MM.1S (cell line): ENCODE data around the gene CSNK1E.
"Not testable (repeated sequence)": the region's sequence is repeated elsewhere in the genome, so short reads cannot be mapped to it uniquely, and the experiment has no call there.

Source experiments
- DNase-seq: peaks from one replicate; pipeline ENCODE4 v3.0.0-alpha.2; 2015
- H2AFZ ChIP-seq: fragments of 300-600 bp; sonication (generic); 2 replicates; pipeline ENCODE4 v1.6.0; 2016; ENCODE audit warnings: antibody characterized with exemption, low read length
- H3F3A ChIP-seq: fragments of 300-600 bp; sonication (generic); 2 replicates; pipeline ENCODE4 v1.6.1; 2016; ENCODE audit warnings: mild to moderate bottlenecking, antibody characterized with exemption, low read length, moderate library complexity, mixed read lengths; ENCODE audit not compliant: insufficient read depth
- H3K27ac ChIP-seq: fragments of 300-600 bp; sonication (generic); 2 replicates; pipeline ENCODE4 v1.5.1; 2016; ENCODE audit warnings: mild to moderate bottlenecking, low read length
- H3K27me3 ChIP-seq: fragments of 300-600 bp; sonication (generic); replicated peaks from 2 replicates; pipeline ENCODE4 v1.6.0; 2016; ENCODE audit warnings: low read length; ENCODE audit not compliant: insufficient read depth
- H3K36me3 ChIP-seq: fragments of 300-600 bp; sonication (generic); replicated peaks from 2 replicates; pipeline ENCODE4 v1.6.1; 2016; ENCODE audit warnings: mild to moderate bottlenecking, low read length, mixed read lengths; ENCODE audit not compliant: insufficient read depth
- H3K4me1 ChIP-seq: fragments of 300-600 bp; sonication (generic); 2 replicates; pipeline ENCODE4 v1.6.1; 2016; ENCODE audit warnings: low read length, mixed read lengths
- H3K4me2 ChIP-seq: fragments of 300-600 bp; sonication (generic); 2 replicates; pipeline ENCODE4 v1.6.0; 2016; ENCODE audit warnings: low read depth, low read length
- H3K4me3 ChIP-seq: fragments of 300-600 bp; sonication (generic); 2 replicates; pipeline ENCODE4 v1.5.1; 2016; ENCODE audit warnings: low read length, mixed read lengths
- H3K79me2 ChIP-seq: fragments of 300-600 bp; sonication (generic); 2 replicates; pipeline ENCODE4 v1.6.1; 2016; ENCODE audit warnings: mixed run types, low read length, mixed read lengths
- H3K9ac ChIP-seq: fragments of 300-600 bp; sonication (generic); 2 replicates; pipeline ENCODE4 v1.6.1; 2016; ENCODE audit warnings: low read length, mixed read lengths
- H3K9me2 ChIP-seq: fragments of 300-600 bp; sonication (generic); replicated peaks from 2 replicates; pipeline ENCODE4 v1.6.1; 2016; ENCODE audit warnings: mild to moderate bottlenecking, low read length, mixed read lengths; ENCODE audit not compliant: insufficient read depth
- H3K9me3 ChIP-seq: fragments of 300-600 bp; sonication (generic); replicated peaks from 2 replicates; pipeline ENCODE4 v1.6.1; 2016; ENCODE audit warnings: mild to moderate bottlenecking, low read length, mixed read lengths; ENCODE audit not compliant: insufficient read depth
- H4K20me1 ChIP-seq: fragments of 300-600 bp; sonication (generic); 2 replicates; pipeline ENCODE4 v1.6.1; 2016; ENCODE audit warnings: mild to moderate bottlenecking, low read length, moderate library complexity, mixed read lengths; ENCODE audit not compliant: insufficient read depth
- CTCF ChIP-seq: fragments of 300-600 bp; sonication (generic); IDR thresholded peaks from 2 replicates; pipeline ENCODE4 v1.5.1; 2016; ENCODE audit warnings: antibody characterized with exemption, low read length, mixed read lengths
- EZH2 ChIP-seq: fragments of 300-600 bp; sonication (generic); optimal IDR thresholded peaks from 2 replicates; pipeline ENCODE3; 2017; ENCODE audit warnings: low read depth, mild to moderate bottlenecking, antibody characterized with exemption, low read length, mixed read lengths
- EZH2phosphoT487 ChIP-seq: fragments of 300-600 bp; sonication (generic); IDR thresholded peaks from 2 replicates; pipeline ENCODE4 v1.6.1; 2018; ENCODE audit warnings: antibody characterized with exemption, low read length

CSNK1E gene

GRCh38 chr22:38345782-38346181 is 28.5 kb upstream of the CSNK1E start:
- Histone ChIP-seq H3K27ac (no peak overlapping the region), H3K9me2 (no peaks in the 10 kb centered on the region), H3K9ac (no peak overlapping the region), H3K9me3 (no peaks in the 10 kb centered on the region), H3K4me2 (no peak overlapping the region), H3K79me2 (no peaks in the 10 kb centered on the region), H3K4me3 (no peak overlapping the region), H2AFZ (no peak overlapping the region), H3K4me1 (no peaks in the 10 kb centered on the region), H4K20me1 (no peaks in the 10 kb centered on the region), H3K36me3 (no peaks in the 10 kb centered on the region), H3K27me3 (no peaks in the 10 kb centered on the region), H3F3A (peaks cover 17% of the 10 kb centered on the region)
- DNase-seq = no peak
- no peak for TF ChIP-seq EZH2
- no peak for TF ChIP-seq CTCF
- no peak for TF ChIP-seq EZH2phosphoT487

DNA sequence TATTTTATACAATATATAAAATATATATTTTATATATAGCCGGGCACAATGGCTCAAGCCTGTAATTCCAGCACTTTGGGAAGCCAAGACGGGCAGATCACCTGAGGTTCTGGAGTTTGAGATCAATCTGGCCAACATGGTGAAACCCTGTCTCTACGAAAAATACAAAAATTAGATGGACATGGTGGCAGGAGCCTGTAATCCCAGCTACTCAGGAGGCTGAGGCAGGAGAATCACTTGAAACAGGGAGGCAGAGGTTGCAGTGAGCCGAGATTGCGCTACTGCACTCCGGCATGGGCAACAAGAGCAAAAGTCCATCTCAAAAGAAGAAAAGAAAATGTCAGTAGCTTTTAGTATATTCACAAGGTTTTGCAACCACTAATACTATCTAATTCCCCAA is 22.7 kb upstream of the CSNK1E start:
- not testable (repeated sequence) for H2AFZ ChIP-seq, DNase-seq, H3K27me3 ChIP-seq, H3K9me2 ChIP-seq, H3K27ac ChIP-seq, H3K4me3 ChIP-seq, H3K9ac ChIP-seq, H3K9me3 ChIP-seq, H3K79me2 ChIP-seq, H4K20me1 ChIP-seq, H3K4me1 ChIP-seq, H3K36me3 ChIP-seq, H3F3A ChIP-seq, H3K4me2 ChIP-seq

- no peaks in the 10 kb centered on the region; the same call in 1 of the 2 replicates for H3F3A ChIP-seq
- H3K9me2 ChIP-seq = no peaks in the 10 kb centered on the region
- H3K79me2 ChIP-seq = no peaks in the 10 kb centered on the region
- no peak overlapping the region for H2AFZ ChIP-seq
- TF ChIP-seq EZH2 = no peak
- no peak for TF ChIP-seq CTCF
- TF ChIP-seq EZH2phosphoT487 = no peak
- H4K20me1 ChIP-seq = no peaks in the 10 kb centered on the region
- H3K4me1 ChIP-seq = peaks cover 3% of the 10 kb centered on the region; the same call in 1 of the 2 replicates
- no peak overlapping the region for H3K9ac ChIP-seq
- no peak overlapping the region for H3K4me3 ChIP-seq
- H3K36me3 ChIP-seq = no peaks in the 10 kb centered on the region
- H3K9me3 ChIP-seq = no peaks in the 10 kb centered on the region
- no peak overlapping the region for H3K27ac ChIP-seq
- DNase-seq = no peak
- H3K4me2 ChIP-seq = no peak overlapping the region
- H3K27me3 ChIP-seq = no peaks in the 10 kb centered on the region
Measured at GRCh38 chr22:38338772-38339379, 21.6 kb upstream of the CSNK1E start.

DNA sequence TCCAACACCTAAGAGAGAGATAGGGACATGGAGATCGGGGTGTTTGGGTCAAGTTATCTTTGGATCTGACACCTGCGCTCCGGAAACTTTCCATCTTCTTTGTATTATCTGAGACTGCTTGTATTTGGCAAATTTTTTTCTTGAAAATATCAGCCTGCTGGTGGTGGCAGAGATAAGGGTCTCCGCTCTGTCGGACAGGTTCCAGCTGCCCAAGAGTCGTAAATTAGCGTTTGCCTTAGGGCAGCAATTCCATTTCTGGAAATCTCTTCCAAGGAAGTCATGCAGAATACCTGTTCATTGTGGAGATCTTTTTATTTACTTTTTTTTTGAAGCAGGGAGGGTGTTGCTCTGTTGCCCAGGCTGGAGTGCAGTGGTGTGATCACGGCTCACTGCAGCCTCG is 19.5 kb upstream of the CSNK1E start:
- no peak for DNase-seq
- Histone ChIP-seq H2AFZ (peak overlapping the region; percentile 89), H3K9me2 (no peaks in the 10 kb centered on the region), H3K36me3 (no peaks in the 10 kb centered on the region), H3K79me2 (no peaks in the 10 kb centered on the region), H3F3A (no peaks in the 10 kb centered on the region; the same call in 1 of the 2 replicates), H3K4me3 (peak overlapping the region; percentile 65), H3K4me1 (peaks cover 3% of the 10 kb centered on the region; the same call in 1 of the 2 replicates), H3K4me2 (peak overlapping the region; percentile 89), H4K20me1 (no peaks in the 10 kb centered on the region), H3K27ac (no peak overlapping the region), H3K27me3 (no peaks in the 10 kb centered on the region), H3K9ac (peak overlapping the region; percentile 15; the same call in 1 of the 2 replicates), H3K9me3 (no peaks in the 10 kb centered on the region)
- no peak for TF ChIP-seq EZH2phosphoT487
